IMR-90 (cell line): ENCODE measurements around the gene RHOT1. TPM values are rescaled to one million over a fixed set of nuclear protein-coding genes. Genes with fewer than 3 reads are reported as not detected.

Experiments used
- ATAC-seq: fragments of 200-7000 bp; cut with Tn5 transposase; 2 replicates; pipeline ENCODE4 v1.9.1; 2020; ENCODE audit warnings: low read depth, mild to moderate bottlenecking, moderate library complexity
- BruUV-seq: library from RNA; stranded (reverse); fragments of 400-500 nt; replicated peaks from 2 replicates; lab custom pipeline; 2021; lab: Mats Ljungman, UMichigan
- CTCF ChIA-PET: fragments of 300-600 bp; formaldehyde crosslinking; extraction: SDS; loops from one replicate; lab custom pipeline; 2021; ENCODE audit warnings: antibody characterized with exemption; lab: Yijun Ruan, JAX
- POLR2A ChIA-PET: fragments of 300-600 bp; sonication (Branson Sonifier 250); formaldehyde crosslinking; loops from one replicate; lab custom pipeline; 2022; ENCODE audit warnings: antibody characterized with exemption; ENCODE audit not compliant: unreplicated experiment; lab: Charles Lee
- DNase-seq: peaks from one replicate; pipeline ENCODE4 v3.0.0; 2013
- H2AFZ ChIP-seq: replicated peaks from 2 replicates; pipeline ENCODE3; 2013; ENCODE audit warnings: low read length, mild to moderate bottlenecking; ENCODE audit not compliant: poor library complexity
- H2AK5ac ChIP-seq: 2 replicates; pipeline ENCODE4 v1.6.1; 2013; ENCODE audit warnings: low read depth, low read length, inconsistent platforms
- H2AK9ac ChIP-seq: replicated peaks from 2 replicates; pipeline ENCODE3; 2013; ENCODE audit warnings: mild to moderate bottlenecking, low read depth, low read length, moderate library complexity; ENCODE audit not compliant: poor library complexity
- H2BK120ac ChIP-seq: 2 replicates; pipeline ENCODE4 v1.6.1; 2013; ENCODE audit warnings: low read depth, low read length, inconsistent platforms
- H2BK15ac ChIP-seq: 3 replicates; pipeline ENCODE4 v1.6.1; 2013; ENCODE audit warnings: low read depth, low read length, inconsistent platforms
- H2BK20ac ChIP-seq: 2 replicates; pipeline ENCODE4 v1.6.1; 2013; ENCODE audit warnings: low read depth, mild to moderate bottlenecking, inconsistent platforms, low read length, moderate library complexity
- H2BK5ac ChIP-seq: 2 replicates; pipeline ENCODE4 v1.6.1; 2013; ENCODE audit warnings: mild to moderate bottlenecking, low read depth, low read length, inconsistent platforms; ENCODE audit not compliant: poor library complexity, severe bottlenecking
- H3K14ac ChIP-seq: replicated peaks from 2 replicates; pipeline ENCODE4 v1.6.1; 2013; ENCODE audit warnings: low read depth, low read length, inconsistent platforms
- H3K18ac ChIP-seq: 2 replicates; pipeline ENCODE4 v1.6.1; 2013; ENCODE audit warnings: low read depth, low read length, control low read depth
- H3K23ac ChIP-seq: 2 replicates; pipeline ENCODE4 v1.6.1; 2013; ENCODE audit warnings: low read depth, low read length, inconsistent platforms
- H3K27ac ChIP-seq: 2 replicates; pipeline ENCODE4 v1.5.1; 2013; ENCODE audit warnings: mild to moderate bottlenecking, control low read depth, low read length; ENCODE audit not compliant: insufficient read depth
- H3K27me3 ChIP-seq: 2 replicates; pipeline ENCODE4 v1.6.1; 2013; ENCODE audit warnings: low read length; ENCODE audit not compliant: control insufficient read depth, insufficient read depth
- H3K36me3 ChIP-seq: 2 replicates; pipeline ENCODE4 v1.6.1; 2013; ENCODE audit warnings: low read length, mixed read lengths; ENCODE audit not compliant: control insufficient read depth, insufficient read depth
- H3K4ac ChIP-seq: 2 replicates; pipeline ENCODE4 v1.6.1; 2013; ENCODE audit warnings: low read depth, low read length, inconsistent platforms
- H3K4me1 ChIP-seq: 2 replicates; pipeline ENCODE4 v1.6.1; 2013; ENCODE audit warnings: low read length, mixed read lengths; ENCODE audit not compliant: control insufficient read depth, insufficient read depth
- H3K4me2 ChIP-seq: 2 replicates; pipeline ENCODE4 v1.6.1; 2013; ENCODE audit warnings: low read depth, mild to moderate bottlenecking, control low read depth, low read length, moderate library complexity
- H3K4me3 ChIP-seq: 2 replicates; pipeline ENCODE4 v1.5.1; 2013; ENCODE audit warnings: low read depth, mild to moderate bottlenecking, control low read depth, low read length, moderate library complexity; ENCODE audit not compliant: insufficient read depth
- H3K56ac ChIP-seq: 2 replicates; pipeline ENCODE4 v1.6.1; 2013; ENCODE audit warnings: low read length, inconsistent platforms; ENCODE audit not compliant: insufficient read depth; ENCODE audit errors: extremely low read depth
- H3K79me1 ChIP-seq, 2 experiments: 2 replicates each; pipeline ENCODE4 v1.6.1; 2013; ENCODE audit warnings: low read length in 2 of 2, inconsistent platforms in 1 of 2, low read depth in 1 of 2
- H3K9ac ChIP-seq: 2 replicates; pipeline ENCODE4 v1.6.1; 2013; ENCODE audit warnings: low read depth, low read length, control low read depth
- H3K9me1 ChIP-seq: 2 replicates; pipeline ENCODE4 v1.6.1; 2013; ENCODE audit warnings: low read length, inconsistent platforms; ENCODE audit not compliant: insufficient read depth
- H3K9me3 ChIP-seq: 2 replicates; pipeline ENCODE4 v1.6.1; 2013; ENCODE audit warnings: low read length; ENCODE audit not compliant: control insufficient read depth, insufficient read depth
- H4K20me1 ChIP-seq: 2 replicates; pipeline ENCODE4 v1.6.1; 2013; ENCODE audit warnings: low read length, inconsistent platforms; ENCODE audit not compliant: insufficient read depth
- H4K5ac ChIP-seq: 2 replicates; pipeline ENCODE4 v1.6.1; 2013; ENCODE audit warnings: mild to moderate bottlenecking, low read depth, low read length, control low read depth
- H4K8ac ChIP-seq, 2 experiments: 2 replicates each; pipeline ENCODE4 v1.6.1; 2013; ENCODE audit warnings: low read depth in 2 of 2, low read length in 2 of 2, control low read depth in 1 of 2, inconsistent platforms in 1 of 2
- H4K91ac ChIP-seq: 2 replicates; pipeline ENCODE4 v1.6.1; 2013; ENCODE audit warnings: low read depth, low read length, inconsistent platforms; ENCODE audit not compliant: insufficient read depth
- WGBS, 2 experiments: methylation state at CpG; one replicate each; pipeline versions ENCODE4 v1.1.5 to v1.1.7; 2013; ENCODE audit warnings: missing lambda C conversion rate in 2 of 2; ENCODE audit not compliant: insufficient read length in 1 of 2; ENCODE audit errors: extremely low coverage in 2 of 2; 5-methylcytosine and 5-hydroxymethylcytosine counted together
- dilution Hi-C: fragments of 300-500 bp; cut with HindIII; formaldehyde crosslinking; loops from one replicate; pipeline ENCODE4 v1.14.3; 2018; ENCODE audit warnings: low sequenced_read_pairs; ENCODE audit not compliant: unreplicated experiment
- in situ Hi-C: fragments of 300-500 bp; cut with MboI; formaldehyde crosslinking; loops from 3 replicates; pipeline ENCODE4 v1.14.3; 2019; ENCODE audit warnings: low sequenced_read_pairs, inconsistent platforms, mixed read lengths
- intact Hi-C: fragments of 100-400 bp; cut with micrococcal nuclease; formaldehyde crosslinking; loops from 2 replicates; pipeline ENCODE4 v1.10.0; 2022
- polyA plus RNA-seq, 3 experiments: library from polyadenylated mRNA; depleted of rRNA; stranded (reverse); fragments of >200 nt; gene quantifications; 2 replicates each; pipeline ENCODE4 v1.2.3, GENCODE V29; 2012; ENCODE audit warnings: low replicate concordance in 1 of 3
- total RNA-seq: library from RNA; depleted of rRNA; stranded (reverse); fragments of >200 nt; gene quantifications from 2 replicates; pipeline ENCODE4 v1.2.3, GENCODE V29; 2012
- TF ChIP-seq, protein P1 (sequence below): fragments of 150-350 bp; IDR thresholded peaks from 2 replicates; pipeline ENCODE4 v1.6.1; 2016; ENCODE audit warnings: low read depth, mild to moderate bottlenecking, low read length, moderate library complexity, borderline replicate concordance

The RHOT1 gene
- total and polyA plus RNA-seq, 2 of the 4 experiments (the other 2 are of a cell fraction) = 27.4 to 27.6 TPM

DNA sequence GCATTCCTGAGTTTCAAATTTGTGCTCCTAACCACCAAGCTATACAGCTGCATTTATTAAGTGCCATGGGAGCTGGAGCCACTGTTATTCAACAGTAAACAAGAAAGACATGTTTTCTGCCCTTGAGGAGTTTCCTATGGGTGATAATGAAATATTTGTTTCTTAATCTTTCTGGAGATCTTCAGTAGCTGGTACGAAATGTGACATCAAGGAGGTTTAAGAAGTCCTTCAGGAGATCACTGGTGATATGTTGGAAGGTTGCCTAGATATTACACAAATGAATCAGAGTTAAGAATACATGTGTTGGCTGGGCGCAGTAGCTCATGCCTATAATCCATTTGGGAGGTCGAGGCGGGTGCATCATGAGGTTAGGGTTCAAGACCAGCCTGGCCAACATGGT lies 14.9 kb downstream of the RHOT1 start:
- Histone ChIP-seq H3K9ac (no peak overlapping the region), H4K5ac (no peak overlapping the region), H4K91ac (no peak overlapping the region), H3K4ac (no peak overlapping the region), H2AK5ac (no peak overlapping the region), H3K18ac (no peak overlapping the region), H3K4me1 (peaks cover 10% of the 10 kb centered on the region), H3K23ac (no peak overlapping the region), H2BK120ac (no peak overlapping the region), H3K27me3 (no peaks in the 10 kb centered on the region), H2BK20ac (no peak overlapping the region), H3K14ac (no peak overlapping the region), H4K8ac (no peak overlapping the region), H3K56ac (no peak overlapping the region), H2BK5ac (no peak overlapping the region), H3K9me1 (peaks cover 16% of the 10 kb centered on the region), H2BK15ac (no peak overlapping the region), H3K4me2 (no peak overlapping the region), H3K4me3 (no peak overlapping the region), H4K20me1 (peaks cover 27% of the 10 kb centered on the region; the same call in 1 of the 2 replicates), H2AK9ac (no peak overlapping the region), H2AFZ (no peak overlapping the region), H3K79me1 (peaks cover 20 to 68% of the 10 kb centered on the region in 2 experiments; a peak in 3 of 4 replicates), H3K9me3 (no peaks in the 10 kb centered on the region), H3K27ac (no peak overlapping the region), H3K36me3 (peaks cover 14% of the 10 kb centered on the region)
- ChIA-PET POLR2A (no interaction called here), CTCF (no interaction called here)
- ATAC-seq = no peak
- no TSS peak for BruUV-seq
- intact Hi-C loops (no loop called here), dilution Hi-C loops (no loop called here), in situ Hi-C loops (no loop called here)
- TF ChIP-seq, protein P1, sequence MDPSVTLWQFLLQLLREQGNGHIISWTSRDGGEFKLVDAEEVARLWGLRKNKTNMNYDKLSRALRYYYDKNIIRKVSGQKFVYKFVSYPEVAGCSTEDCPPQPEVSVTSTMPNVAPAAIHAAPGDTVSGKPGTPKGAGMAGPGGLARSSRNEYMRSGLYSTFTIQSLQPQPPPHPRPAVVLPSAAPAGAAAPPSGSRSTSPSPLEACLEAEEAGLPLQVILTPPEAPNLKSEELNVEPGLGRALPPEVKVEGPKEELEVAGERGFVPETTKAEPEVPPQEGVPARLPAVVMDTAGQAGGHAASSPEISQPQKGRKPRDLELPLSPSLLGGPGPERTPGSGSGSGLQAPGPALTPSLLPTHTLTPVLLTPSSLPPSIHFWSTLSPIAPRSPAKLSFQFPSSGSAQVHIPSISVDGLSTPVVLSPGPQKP = no peak
- DNase-seq = peak; percentile 63
- no CpG with 5 or more reads among the region's 4 CpGs for WGBS, 2 experiments
